ENCODE data around the gene REEP1. TPM values are rescaled to one million over a fixed set of nuclear protein-coding genes. Genes with fewer than 3 reads are reported as not detected.
A peak's percentile ranks its signal among the peaks of the same experiment; 100 is the strongest.

Gene REEP1
- total and polyA plus RNA-seq, 2 of the 13 experiments (the other 11 are each of a cell fraction or from before 2014, with no cell fraction given), result 0.27 TPM; not detected in 1

DNA sequence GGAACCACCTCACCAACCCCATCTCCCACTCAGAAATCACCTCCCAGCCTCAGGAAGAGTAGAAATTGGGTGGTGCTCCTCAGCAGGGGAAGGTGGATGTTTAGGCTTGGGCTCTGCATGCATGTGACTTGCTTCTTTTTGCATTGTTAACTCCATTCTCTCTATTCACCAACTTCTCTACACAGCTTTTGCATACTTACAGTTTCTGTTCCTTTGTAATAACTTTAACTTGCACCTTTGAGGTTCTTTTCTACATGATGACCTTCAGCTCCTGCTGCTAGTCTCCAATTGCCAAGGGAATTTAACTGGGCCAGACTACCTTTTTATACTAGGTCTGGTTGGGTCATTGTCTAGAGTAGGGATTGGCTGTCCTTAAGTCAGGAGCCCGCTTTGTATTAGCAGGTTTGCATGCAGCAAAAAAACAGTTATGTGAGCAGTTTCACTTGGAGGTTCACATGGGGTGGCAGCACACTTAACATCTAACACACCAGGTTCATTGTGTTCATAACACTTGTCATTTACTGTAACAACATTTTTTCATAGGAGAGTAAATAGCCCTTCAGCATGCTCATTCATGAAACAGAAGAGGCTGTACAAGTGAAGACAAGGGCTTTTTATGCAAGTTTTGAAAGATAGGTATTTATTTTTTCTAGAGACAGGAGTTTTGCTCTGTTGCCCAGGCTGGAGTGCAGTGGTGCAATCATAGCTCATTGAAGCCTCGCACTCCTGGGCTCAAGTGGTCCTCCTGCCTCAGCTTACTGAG lies 126.2 kb downstream of the REEP1 start (continued):
- no peak for TF ChIP-seq MEF2D (CRISPR knock-in tag; IDR thresholded peaks at IDR 0.05)
- TF ChIP-seq ZNF501 (CRISPR knock-in tag; IDR thresholded peaks at IDR 0.05), result no peak
- TF ChIP-seq, protein P1, sequence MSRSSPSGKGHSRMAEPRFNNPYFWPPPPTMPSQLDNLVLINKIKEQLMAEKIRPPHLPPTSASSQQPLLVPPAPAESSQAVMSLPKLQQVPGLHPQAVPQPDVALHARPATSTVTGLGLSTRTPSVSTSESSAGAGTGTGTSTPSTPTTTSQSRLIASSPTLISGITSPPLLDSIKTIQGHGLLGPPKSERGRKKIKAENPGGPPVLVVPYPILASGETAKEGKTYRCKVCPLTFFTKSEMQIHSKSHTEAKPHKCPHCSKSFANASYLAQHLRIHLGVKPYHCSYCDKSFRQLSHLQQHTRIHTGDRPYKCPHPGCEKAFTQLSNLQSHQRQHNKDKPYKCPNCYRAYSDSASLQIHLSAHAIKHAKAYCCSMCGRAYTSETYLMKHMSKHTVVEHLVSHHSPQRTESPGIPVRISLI (CRISPR knock-in tag; IDR thresholded peaks at IDR 0.05; ENCODE audit: borderline replicate concordance), result peak; percentile 78; the same call in 1 of the 2 replicates
- TF ChIP-seq ZNF343 (CRISPR knock-in tag; IDR thresholded peaks at IDR 0.05), result 0 out of 2 replicates have a peak, but pooled peaks have one; percentile 46
- TF ChIP-seq, protein P2, sequence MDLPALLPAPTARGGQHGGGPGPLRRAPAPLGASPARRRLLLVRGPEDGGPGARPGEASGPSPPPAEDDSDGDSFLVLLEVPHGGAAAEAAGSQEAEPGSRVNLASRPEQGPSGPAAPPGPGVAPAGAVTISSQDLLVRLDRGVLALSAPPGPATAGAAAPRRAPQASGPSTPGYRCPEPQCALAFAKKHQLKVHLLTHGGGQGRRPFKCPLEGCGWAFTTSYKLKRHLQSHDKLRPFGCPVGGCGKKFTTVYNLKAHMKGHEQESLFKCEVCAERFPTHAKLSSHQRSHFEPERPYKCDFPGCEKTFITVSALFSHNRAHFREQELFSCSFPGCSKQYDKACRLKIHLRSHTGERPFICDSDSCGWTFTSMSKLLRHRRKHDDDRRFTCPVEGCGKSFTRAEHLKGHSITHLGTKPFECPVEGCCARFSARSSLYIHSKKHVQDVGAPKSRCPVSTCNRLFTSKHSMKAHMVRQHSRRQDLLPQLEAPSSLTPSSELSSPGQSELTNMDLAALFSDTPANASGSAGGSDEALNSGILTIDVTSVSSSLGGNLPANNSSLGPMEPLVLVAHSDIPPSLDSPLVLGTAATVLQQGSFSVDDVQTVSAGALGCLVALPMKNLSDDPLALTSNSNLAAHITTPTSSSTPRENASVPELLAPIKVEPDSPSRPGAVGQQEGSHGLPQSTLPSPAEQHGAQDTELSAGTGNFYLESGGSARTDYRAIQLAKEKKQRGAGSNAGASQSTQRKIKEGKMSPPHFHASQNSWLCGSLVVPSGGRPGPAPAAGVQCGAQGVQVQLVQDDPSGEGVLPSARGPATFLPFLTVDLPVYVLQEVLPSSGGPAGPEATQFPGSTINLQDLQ (CRISPR knock-in tag; IDR thresholded peaks at IDR 0.05), result no peak
- TF ChIP-seq, protein P3, sequence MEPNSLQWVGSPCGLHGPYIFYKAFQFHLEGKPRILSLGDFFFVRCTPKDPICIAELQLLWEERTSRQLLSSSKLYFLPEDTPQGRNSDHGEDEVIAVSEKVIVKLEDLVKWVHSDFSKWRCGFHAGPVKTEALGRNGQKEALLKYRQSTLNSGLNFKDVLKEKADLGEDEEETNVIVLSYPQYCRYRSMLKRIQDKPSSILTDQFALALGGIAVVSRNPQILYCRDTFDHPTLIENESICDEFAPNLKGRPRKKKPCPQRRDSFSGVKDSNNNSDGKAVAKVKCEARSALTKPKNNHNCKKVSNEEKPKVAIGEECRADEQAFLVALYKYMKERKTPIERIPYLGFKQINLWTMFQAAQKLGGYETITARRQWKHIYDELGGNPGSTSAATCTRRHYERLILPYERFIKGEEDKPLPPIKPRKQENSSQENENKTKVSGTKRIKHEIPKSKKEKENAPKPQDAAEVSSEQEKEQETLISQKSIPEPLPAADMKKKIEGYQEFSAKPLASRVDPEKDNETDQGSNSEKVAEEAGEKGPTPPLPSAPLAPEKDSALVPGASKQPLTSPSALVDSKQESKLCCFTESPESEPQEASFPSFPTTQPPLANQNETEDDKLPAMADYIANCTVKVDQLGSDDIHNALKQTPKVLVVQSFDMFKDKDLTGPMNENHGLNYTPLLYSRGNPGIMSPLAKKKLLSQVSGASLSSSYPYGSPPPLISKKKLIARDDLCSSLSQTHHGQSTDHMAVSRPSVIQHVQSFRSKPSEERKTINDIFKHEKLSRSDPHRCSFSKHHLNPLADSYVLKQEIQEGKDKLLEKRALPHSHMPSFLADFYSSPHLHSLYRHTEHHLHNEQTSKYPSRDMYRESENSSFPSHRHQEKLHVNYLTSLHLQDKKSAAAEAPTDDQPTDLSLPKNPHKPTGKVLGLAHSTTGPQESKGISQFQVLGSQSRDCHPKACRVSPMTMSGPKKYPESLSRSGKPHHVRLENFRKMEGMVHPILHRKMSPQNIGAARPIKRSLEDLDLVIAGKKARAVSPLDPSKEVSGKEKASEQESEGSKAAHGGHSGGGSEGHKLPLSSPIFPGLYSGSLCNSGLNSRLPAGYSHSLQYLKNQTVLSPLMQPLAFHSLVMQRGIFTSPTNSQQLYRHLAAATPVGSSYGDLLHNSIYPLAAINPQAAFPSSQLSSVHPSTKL (CRISPR knock-in tag; IDR thresholded peaks at IDR 0.05), result peak; percentile 17; the same call in 1 of the 2 replicates
- TF ChIP-seq ZNF24 (IDR thresholded peaks at IDR 0.05), result no peak
- TF ChIP-seq, protein P4, sequence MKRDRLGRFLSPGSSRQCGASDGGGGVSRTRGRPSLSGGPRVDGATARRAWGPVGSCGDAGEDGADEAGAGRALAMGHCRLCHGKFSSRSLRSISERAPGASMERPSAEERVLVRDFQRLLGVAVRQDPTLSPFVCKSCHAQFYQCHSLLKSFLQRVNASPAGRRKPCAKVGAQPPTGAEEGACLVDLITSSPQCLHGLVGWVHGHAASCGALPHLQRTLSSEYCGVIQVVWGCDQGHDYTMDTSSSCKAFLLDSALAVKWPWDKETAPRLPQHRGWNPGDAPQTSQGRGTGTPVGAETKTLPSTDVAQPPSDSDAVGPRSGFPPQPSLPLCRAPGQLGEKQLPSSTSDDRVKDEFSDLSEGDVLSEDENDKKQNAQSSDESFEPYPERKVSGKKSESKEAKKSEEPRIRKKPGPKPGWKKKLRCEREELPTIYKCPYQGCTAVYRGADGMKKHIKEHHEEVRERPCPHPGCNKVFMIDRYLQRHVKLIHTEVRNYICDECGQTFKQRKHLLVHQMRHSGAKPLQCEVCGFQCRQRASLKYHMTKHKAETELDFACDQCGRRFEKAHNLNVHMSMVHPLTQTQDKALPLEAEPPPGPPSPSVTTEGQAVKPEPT (CRISPR knock-in tag; IDR thresholded peaks at IDR 0.05; ENCODE audit: low read depth), result no peak
- no peak for TF ChIP-seq SIX1 (CRISPR knock-in tag; IDR thresholded peaks at IDR 0.05; ENCODE audit: borderline replicate concordance)
- no peak for TF ChIP-seq SOX6 (IDR thresholded peaks at IDR 0.05)
- TF ChIP-seq SOX6 (CRISPR knock-in tag; IDR thresholded peaks at IDR 0.05), result peak; percentile 69
- TF ChIP-seq, protein P5, sequence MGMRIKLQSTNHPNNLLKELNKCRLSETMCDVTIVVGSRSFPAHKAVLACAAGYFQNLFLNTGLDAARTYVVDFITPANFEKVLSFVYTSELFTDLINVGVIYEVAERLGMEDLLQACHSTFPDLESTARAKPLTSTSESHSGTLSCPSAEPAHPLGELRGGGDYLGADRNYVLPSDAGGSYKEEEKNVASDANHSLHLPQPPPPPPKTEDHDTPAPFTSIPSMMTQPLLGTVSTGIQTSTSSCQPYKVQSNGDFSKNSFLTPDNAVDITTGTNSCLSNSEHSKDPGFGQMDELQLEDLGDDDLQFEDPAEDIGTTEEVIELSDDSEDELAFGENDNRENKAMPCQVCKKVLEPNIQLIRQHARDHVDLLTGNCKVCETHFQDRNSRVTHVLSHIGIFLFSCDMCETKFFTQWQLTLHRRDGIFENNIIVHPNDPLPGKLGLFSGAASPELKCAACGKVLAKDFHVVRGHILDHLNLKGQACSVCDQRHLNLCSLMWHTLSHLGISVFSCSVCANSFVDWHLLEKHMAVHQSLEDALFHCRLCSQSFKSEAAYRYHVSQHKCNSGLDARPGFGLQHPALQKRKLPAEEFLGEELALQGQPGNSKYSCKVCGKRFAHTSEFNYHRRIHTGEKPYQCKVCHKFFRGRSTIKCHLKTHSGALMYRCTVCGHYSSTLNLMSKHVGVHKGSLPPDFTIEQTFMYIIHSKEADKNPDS (CRISPR knock-in tag; IDR thresholded peaks at IDR 0.05), result no peak
- peak; percentile 87 for TF ChIP-seq ZNF121 (CRISPR knock-in tag; IDR thresholded peaks at IDR 0.05)
- no peak for TF ChIP-seq ZNF224 (CRISPR knock-in tag; IDR thresholded peaks at IDR 0.05)
- TF ChIP-seq, protein P6, sequence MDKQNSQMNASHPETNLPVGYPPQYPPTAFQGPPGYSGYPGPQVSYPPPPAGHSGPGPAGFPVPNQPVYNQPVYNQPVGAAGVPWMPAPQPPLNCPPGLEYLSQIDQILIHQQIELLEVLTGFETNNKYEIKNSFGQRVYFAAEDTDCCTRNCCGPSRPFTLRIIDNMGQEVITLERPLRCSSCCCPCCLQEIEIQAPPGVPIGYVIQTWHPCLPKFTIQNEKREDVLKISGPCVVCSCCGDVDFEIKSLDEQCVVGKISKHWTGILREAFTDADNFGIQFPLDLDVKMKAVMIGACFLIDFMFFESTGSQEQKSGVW (CRISPR knock-in tag; IDR thresholded peaks at IDR 0.05; ENCODE audit: borderline replicate concordance), result no peak
- TF ChIP-seq RBM22 (optimal IDR thresholded peaks at IDR 0.05; ENCODE audit: low read length), result no peak
